ENCODE data around the gene SERPINB12.

The SERPINB12 gene

GRCh38 chr18:63586431-63586830 lies 44.3 kb downstream of the SERPINB12 start:
- no peaks in the 10 kb centered on the region for H3K4me1 ChIP-seq (ENCODE audit: insufficient read depth, low read length)
- no peaks in the 10 kb centered on the region for H3K9me3 ChIP-seq (ENCODE audit: insufficient read depth, low read depth, low read length)
- no peak overlapping the region for H3K27ac ChIP-seq (ENCODE audit: low read length)
- H3K4me3 ChIP-seq (ENCODE audit: low read length): no peak overlapping the region
- no peak overlapping the region for H3K9ac ChIP-seq (ENCODE audit: low read depth, low read length)
- H3K36me3 ChIP-seq (ENCODE audit: insufficient read depth, low read depth, low read length): no peaks in the 10 kb centered on the region
- H3K27me3 ChIP-seq (ENCODE audit: insufficient read depth, low read length): no peaks in the 10 kb centered on the region

GRCh38 chr18:63586966-63587365 lies 44.8 kb downstream of the SERPINB12 start, which contains the start of gene SERPINB13:
Gene SERPINB13 (plus strand): TSS chr18:63587343. CDS start chr18:63588668, 1,325 bp downstream.
- H3K9me3 ChIP-seq (ENCODE audit: insufficient read depth, low read depth, low read length): no peaks in the 10 kb centered on the region
- H3K27ac ChIP-seq (ENCODE audit: low read length): no peak within 1 kb of the TSS
- no peak within 1 kb of the TSS for H3K4me3 ChIP-seq (ENCODE audit: low read length)
- no peak within 1 kb of the TSS for H3K9ac ChIP-seq (ENCODE audit: low read depth, low read length)
- H3K27me3 ChIP-seq (ENCODE audit: insufficient read depth, low read length): no peaks in the 10 kb centered on the region
- H3K36me3 ChIP-seq (ENCODE audit: insufficient read depth, low read depth, low read length): no peaks in the 10 kb centered on the region
- no peaks in the 10 kb centered on the region for H3K4me1 ChIP-seq (ENCODE audit: insufficient read depth, low read length)

GRCh38 chr18:63588909-63589308 lies 46.7 kb downstream of the SERPINB12 start:
- Histone ChIP-seq H3K9ac (ENCODE audit: low read depth, low read length) (no peak overlapping the region), H3K9me3 (ENCODE audit: insufficient read depth, low read depth, low read length) (no peaks in the 10 kb centered on the region), H3K27ac (ENCODE audit: low read length) (no peak overlapping the region), H3K36me3 (ENCODE audit: insufficient read depth, low read depth, low read length) (no peaks in the 10 kb centered on the region), H3K27me3 (ENCODE audit: insufficient read depth, low read length) (no peaks in the 10 kb centered on the region), H3K4me3 (ENCODE audit: low read length) (no peak overlapping the region), H3K4me1 (ENCODE audit: insufficient read depth, low read length) (no peaks in the 10 kb centered on the region)

- no peak overlapping the region for H3K9ac ChIP-seq (ENCODE audit: low read depth, low read length)
- H3K9me3 ChIP-seq (ENCODE audit: insufficient read depth, low read depth, low read length): no peaks in the 10 kb centered on the region
- H3K4me1 ChIP-seq (ENCODE audit: insufficient read depth, low read length): no peaks in the 10 kb centered on the region
- no peaks in the 10 kb centered on the region for H3K36me3 ChIP-seq (ENCODE audit: insufficient read depth, low read depth, low read length)
- H3K27me3 ChIP-seq (ENCODE audit: insufficient read depth, low read length): no peaks in the 10 kb centered on the region
- no peak overlapping the region for H3K4me3 ChIP-seq (ENCODE audit: low read length)
- no peak overlapping the region for H3K27ac ChIP-seq (ENCODE audit: low read length)
Observed at GRCh38 chr18:63590373-63590772, 48.2 kb downstream of the SERPINB12 start.

GRCh38 chr18:63590966-63591695 lies 49.0 kb downstream of the SERPINB12 start:
- Histone ChIP-seq H3K4me3 (ENCODE audit: low read length) (no peak overlapping the region), H3K27me3 (ENCODE audit: insufficient read depth, low read length) (no peaks in the 10 kb centered on the region), H3K9ac (ENCODE audit: low read depth, low read length) (no peak overlapping the region), H3K27ac (ENCODE audit: low read length) (no peak overlapping the region), H3K4me1 (ENCODE audit: insufficient read depth, low read length) (no peaks in the 10 kb centered on the region), H3K36me3 (ENCODE audit: insufficient read depth, low read depth, low read length) (no peaks in the 10 kb centered on the region), H3K9me3 (ENCODE audit: insufficient read depth, low read depth, low read length) (no peaks in the 10 kb centered on the region)

GRCh38 chr18:63591725-63592124 lies 49.6 kb downstream of the SERPINB12 start:
- no peak overlapping the region for H3K9ac ChIP-seq (ENCODE audit: low read depth, low read length)
- H3K27me3 ChIP-seq (ENCODE audit: insufficient read depth, low read length): no peaks in the 10 kb centered on the region
- H3K9me3 ChIP-seq (ENCODE audit: insufficient read depth, low read depth, low read length): no peaks in the 10 kb centered on the region
- no peaks in the 10 kb centered on the region for H3K4me1 ChIP-seq (ENCODE audit: insufficient read depth, low read length)
- no peak overlapping the region for H3K4me3 ChIP-seq (ENCODE audit: low read length)
- no peak overlapping the region for H3K27ac ChIP-seq (ENCODE audit: low read length)
- H3K36me3 ChIP-seq (ENCODE audit: insufficient read depth, low read depth, low read length): no peaks in the 10 kb centered on the region

GRCh38 chr18:63592471-63592870 lies 50.3 kb downstream of the SERPINB12 start:
- Histone ChIP-seq H3K4me1 (ENCODE audit: insufficient read depth, low read length) (no peaks in the 10 kb centered on the region), H3K27me3 (ENCODE audit: insufficient read depth, low read length) (no peaks in the 10 kb centered on the region), H3K27ac (ENCODE audit: low read length) (no peak overlapping the region), H3K4me3 (ENCODE audit: low read length) (no peak overlapping the region), H3K36me3 (ENCODE audit: insufficient read depth, low read depth, low read length) (no peaks in the 10 kb centered on the region), H3K9ac (ENCODE audit: low read depth, low read length) (no peak overlapping the region), H3K9me3 (ENCODE audit: insufficient read depth, low read depth, low read length) (no peaks in the 10 kb centered on the region)

GRCh38 chr18:63596964-63597363 lies 54.8 kb downstream of the SERPINB12 start:
- Histone ChIP-seq H3K36me3 (ENCODE audit: insufficient read depth, low read depth, low read length) (no peaks in the 10 kb centered on the region), H3K27ac (ENCODE audit: low read length) (no peak overlapping the region), H3K4me1 (ENCODE audit: insufficient read depth, low read length) (no peaks in the 10 kb centered on the region), H3K9me3 (ENCODE audit: insufficient read depth, low read depth, low read length) (no peaks in the 10 kb centered on the region), H3K4me3 (ENCODE audit: low read length) (no peak overlapping the region), H3K9ac (ENCODE audit: low read depth, low read length) (no peak overlapping the region), H3K27me3 (ENCODE audit: insufficient read depth, low read length) (no peaks in the 10 kb centered on the region)

- H3K9ac ChIP-seq (ENCODE audit: low read depth, low read length): no peak overlapping the region
Observed at GRCh38 chr18:63603355-63603754, 61.2 kb downstream of the SERPINB12 start.

GRCh38 chr18:63603772-63604171 lies 61.6 kb downstream of the SERPINB12 start:
- H3K27me3 ChIP-seq (ENCODE audit: insufficient read depth, low read length): no peaks in the 10 kb centered on the region
- H3K27ac ChIP-seq (ENCODE audit: low read length): no peak overlapping the region
- no peaks in the 10 kb centered on the region for H3K9me3 ChIP-seq (ENCODE audit: insufficient read depth, low read depth, low read length)
- no peaks in the 10 kb centered on the region for H3K36me3 ChIP-seq (ENCODE audit: insufficient read depth, low read depth, low read length)
- no peak overlapping the region for H3K9ac ChIP-seq (ENCODE audit: low read depth, low read length)
- no peak overlapping the region for H3K4me3 ChIP-seq (ENCODE audit: low read length)
- H3K4me1 ChIP-seq (ENCODE audit: insufficient read depth, low read length): no peaks in the 10 kb centered on the region; the same call in 1 of the 2 replicates

More at GRCh38 chr18:63603355-63603754, 61.2 kb downstream of the SERPINB12 start:
- Histone ChIP-seq H3K9me3 (ENCODE audit: insufficient read depth, low read depth, low read length) (no peaks in the 10 kb centered on the region), H3K4me1 (ENCODE audit: insufficient read depth, low read length) (no peaks in the 10 kb centered on the region; the same call in 1 of the 2 replicates), H3K4me3 (ENCODE audit: low read length) (no peak overlapping the region), H3K36me3 (ENCODE audit: insufficient read depth, low read depth, low read length) (no peaks in the 10 kb centered on the region), H3K27me3 (ENCODE audit: insufficient read depth, low read length) (no peaks in the 10 kb centered on the region), H3K27ac (ENCODE audit: low read length) (no peak overlapping the region)

- no peaks in the 10 kb centered on the region; the same call in 1 of the 2 replicates for H3K4me1 ChIP-seq (ENCODE audit: insufficient read depth, low read length)
- H3K36me3 ChIP-seq (ENCODE audit: insufficient read depth, low read depth, low read length): no peaks in the 10 kb centered on the region
- H3K27me3 ChIP-seq (ENCODE audit: insufficient read depth, low read length): no peaks in the 10 kb centered on the region
- no peaks in the 10 kb centered on the region for H3K9me3 ChIP-seq (ENCODE audit: insufficient read depth, low read depth, low read length)
- no peak overlapping the region for H3K4me3 ChIP-seq (ENCODE audit: low read length)
- H3K9ac ChIP-seq (ENCODE audit: low read depth, low read length): no peak overlapping the region
- no peak overlapping the region for H3K27ac ChIP-seq (ENCODE audit: low read length)
Observed at GRCh38 chr18:63604791-63605567, 62.8 kb downstream of the SERPINB12 start.

- H3K36me3 ChIP-seq (ENCODE audit: insufficient read depth, low read depth, low read length): no peaks in the 10 kb centered on the region
- no peak overlapping the region for H3K9ac ChIP-seq (ENCODE audit: low read depth, low read length)
- no peak overlapping the region for H3K4me3 ChIP-seq (ENCODE audit: low read length)
- no peaks in the 10 kb centered on the region; the same call in 1 of the 2 replicates for H3K4me1 ChIP-seq (ENCODE audit: insufficient read depth, low read length)
- no peak overlapping the region for H3K27ac ChIP-seq (ENCODE audit: low read length)
- H3K9me3 ChIP-seq (ENCODE audit: insufficient read depth, low read depth, low read length): no peaks in the 10 kb centered on the region
- H3K27me3 ChIP-seq (ENCODE audit: insufficient read depth, low read length): no peaks in the 10 kb centered on the region
Observed at GRCh38 chr18:63606526-63606925, 64.4 kb downstream of the SERPINB12 start.

Measured in iPS-20b (cell line).